GM06990 (cell line): Measurements from ENCODE around the gene MTERF4.

ENCODE experiments used
- DNase-seq: peaks from one replicate; pipeline ENCODE4 v3.0.0-alpha.2; 2011; ENCODE audit not compliant: insufficient read length; ENCODE audit errors: extremely low read depth
- H3K27me3 ChIP-seq: replicated peaks from 2 replicates; pipeline ENCODE4 v1.6.0; 2011; ENCODE audit warnings: low read length; ENCODE audit not compliant: control insufficient read depth, insufficient read depth
- H3K36me3 ChIP-seq: 2 replicates; pipeline ENCODE4 v1.5.1; 2011; ENCODE audit warnings: low read length; ENCODE audit not compliant: control insufficient read depth, insufficient read depth
- H3K4me3 ChIP-seq: replicated peaks from 2 replicates; pipeline ENCODE4 v1.5.1; 2011; ENCODE audit warnings: low read depth, mild to moderate bottlenecking, control low read depth, low read length
- TF ChIP-seq, protein P1 (sequence below): IDR thresholded peaks from 2 replicates; pipeline ENCODE4 v1.5.1; 2011; ENCODE audit warnings: low read length, control low read depth, mild to moderate bottlenecking, inconsistent platforms; ENCODE audit not compliant: insufficient read depth, poor library complexity, severe bottlenecking

MTERF4 gene

DNA sequence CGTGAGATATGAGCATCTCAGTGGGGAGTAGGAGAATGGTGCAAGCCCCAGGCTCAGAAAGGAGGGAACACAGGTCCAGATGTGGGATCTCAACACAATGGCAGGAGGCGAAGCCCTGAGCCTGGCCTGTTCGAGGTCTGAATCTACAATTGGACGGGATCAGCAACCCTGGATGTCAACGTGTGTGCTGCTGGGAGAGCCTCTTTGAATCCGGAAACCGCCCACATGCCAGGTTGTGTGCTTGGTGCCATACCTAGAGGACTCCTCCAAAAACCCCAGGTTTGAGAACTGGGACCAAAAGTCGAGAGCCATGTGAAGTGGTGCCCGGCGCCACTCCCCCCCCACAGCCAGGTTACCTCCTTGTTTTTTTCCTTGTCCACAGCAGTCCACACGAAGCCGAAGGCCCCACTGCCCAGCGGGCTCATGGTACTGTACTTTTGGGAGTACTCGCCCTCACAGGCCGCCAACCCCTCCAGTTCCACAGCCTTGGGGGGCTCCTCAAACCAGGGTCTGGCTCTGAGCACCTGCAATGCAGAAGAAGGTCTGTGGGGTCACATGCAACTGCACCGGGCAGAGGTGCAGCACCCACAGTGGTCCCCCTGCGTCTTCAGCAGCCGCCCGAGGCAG lies 20.4 kb upstream of the MTERF4 start:
- no peaks in the 10 kb centered on the region for H3K27me3 ChIP-seq
- H3K4me3 ChIP-seq = no peak overlapping the region
- TF ChIP-seq, protein P1, sequence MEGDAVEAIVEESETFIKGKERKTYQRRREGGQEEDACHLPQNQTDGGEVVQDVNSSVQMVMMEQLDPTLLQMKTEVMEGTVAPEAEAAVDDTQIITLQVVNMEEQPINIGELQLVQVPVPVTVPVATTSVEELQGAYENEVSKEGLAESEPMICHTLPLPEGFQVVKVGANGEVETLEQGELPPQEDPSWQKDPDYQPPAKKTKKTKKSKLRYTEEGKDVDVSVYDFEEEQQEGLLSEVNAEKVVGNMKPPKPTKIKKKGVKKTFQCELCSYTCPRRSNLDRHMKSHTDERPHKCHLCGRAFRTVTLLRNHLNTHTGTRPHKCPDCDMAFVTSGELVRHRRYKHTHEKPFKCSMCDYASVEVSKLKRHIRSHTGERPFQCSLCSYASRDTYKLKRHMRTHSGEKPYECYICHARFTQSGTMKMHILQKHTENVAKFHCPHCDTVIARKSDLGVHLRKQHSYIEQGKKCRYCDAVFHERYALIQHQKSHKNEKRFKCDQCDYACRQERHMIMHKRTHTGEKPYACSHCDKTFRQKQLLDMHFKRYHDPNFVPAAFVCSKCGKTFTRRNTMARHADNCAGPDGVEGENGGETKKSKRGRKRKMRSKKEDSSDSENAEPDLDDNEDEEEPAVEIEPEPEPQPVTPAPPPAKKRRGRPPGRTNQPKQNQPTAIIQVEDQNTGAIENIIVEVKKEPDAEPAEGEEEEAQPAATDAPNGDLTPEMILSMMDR = no peak
- H3K36me3 ChIP-seq = peaks cover 15% of the 10 kb centered on the region
- no peak for DNase-seq

DNA sequence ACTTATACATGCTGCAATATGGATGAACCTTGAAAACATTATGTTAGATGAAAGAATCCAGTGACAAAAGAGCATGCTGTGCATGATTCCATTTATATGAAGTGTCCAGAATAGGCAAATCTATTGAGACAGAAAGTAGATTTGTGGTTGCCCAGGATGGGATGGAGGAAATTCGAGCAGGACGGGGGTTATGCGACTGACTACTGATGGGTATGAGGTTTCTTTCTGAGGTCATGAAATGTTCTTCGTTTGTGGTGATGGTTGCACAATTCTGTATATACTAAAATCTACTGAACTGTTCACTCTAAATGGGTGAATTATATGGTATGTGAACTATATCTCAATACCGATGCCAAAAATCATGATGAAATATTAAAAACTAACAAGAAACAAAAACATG lies 18.9 kb upstream of the MTERF4 start:
- no peak for DNase-seq
- Histone ChIP-seq H3K4me3 (no peak overlapping the region), H3K36me3 (peaks cover 11% of the 10 kb centered on the region), H3K27me3 (no peaks in the 10 kb centered on the region)
- TF ChIP-seq, protein P1 = no peak

DNA sequence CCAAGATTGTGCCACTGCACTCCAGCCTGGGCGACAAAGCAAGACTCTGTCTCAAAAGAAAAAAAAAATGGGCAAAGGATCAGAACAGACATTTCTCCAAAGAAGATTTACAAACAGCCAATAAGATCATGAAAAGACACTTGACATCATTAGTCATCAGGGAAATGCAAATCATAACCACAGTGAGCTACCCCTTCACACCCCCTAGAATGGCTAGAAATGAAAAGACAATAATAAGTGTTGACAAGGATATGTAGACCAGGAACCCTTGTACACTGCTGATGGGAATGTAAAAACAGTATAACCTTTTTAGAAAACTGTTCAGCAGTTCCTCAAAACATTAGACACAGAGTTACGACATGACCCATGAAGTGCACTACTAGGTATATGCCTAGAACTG lies 18.4 kb upstream of the MTERF4 start:
- TF ChIP-seq, protein P1 = no peak
- no peak for DNase-seq
- Histone ChIP-seq H3K4me3 (no peak overlapping the region), H3K27me3 (no peaks in the 10 kb centered on the region), H3K36me3 (peaks cover 14% of the 10 kb centered on the region)

DNA sequence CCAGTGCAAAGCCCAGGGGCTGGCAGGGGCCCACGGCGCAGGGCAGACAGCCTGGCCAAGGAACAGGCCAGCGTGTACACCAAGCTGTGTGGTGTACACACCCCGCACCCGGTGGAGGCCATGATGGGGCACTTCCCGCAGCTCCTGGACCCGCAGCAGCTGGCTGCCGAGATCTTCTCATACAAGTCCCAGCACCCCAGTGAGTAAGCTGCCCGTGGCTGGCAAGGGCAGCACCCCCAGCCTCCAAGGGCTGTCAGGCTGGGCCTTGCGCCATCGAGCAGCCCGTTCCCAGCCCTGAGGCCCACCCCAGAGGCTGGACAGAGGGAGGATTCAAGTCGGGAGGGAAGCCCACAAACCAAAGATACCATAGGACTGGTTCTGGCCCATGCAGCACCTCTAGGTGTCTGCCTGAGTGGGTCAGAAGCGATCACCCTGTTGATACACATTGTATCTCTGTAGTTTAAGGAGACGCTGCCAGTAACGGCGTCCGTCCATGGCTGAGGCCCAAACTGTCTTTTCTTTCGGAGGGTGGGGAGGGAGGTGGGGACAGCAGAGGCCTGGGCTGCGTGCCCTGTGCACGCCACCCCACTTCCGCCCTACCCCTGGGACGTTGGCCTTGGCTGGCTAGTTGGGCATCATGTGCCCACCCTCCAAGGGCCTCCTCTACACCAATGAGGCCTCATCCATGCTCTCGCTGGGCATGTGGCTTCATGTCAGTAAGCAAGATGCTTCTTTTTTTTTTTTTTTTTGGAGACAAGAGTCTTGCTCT lies 16.8 kb upstream of the MTERF4 start:
- TF ChIP-seq, protein P1 = no peak
- no peak overlapping the region for H3K4me3 ChIP-seq
- no peak for DNase-seq
- peaks cover 17% of the 10 kb centered on the region for H3K36me3 ChIP-seq
- H3K27me3 ChIP-seq = no peaks in the 10 kb centered on the region

DNA sequence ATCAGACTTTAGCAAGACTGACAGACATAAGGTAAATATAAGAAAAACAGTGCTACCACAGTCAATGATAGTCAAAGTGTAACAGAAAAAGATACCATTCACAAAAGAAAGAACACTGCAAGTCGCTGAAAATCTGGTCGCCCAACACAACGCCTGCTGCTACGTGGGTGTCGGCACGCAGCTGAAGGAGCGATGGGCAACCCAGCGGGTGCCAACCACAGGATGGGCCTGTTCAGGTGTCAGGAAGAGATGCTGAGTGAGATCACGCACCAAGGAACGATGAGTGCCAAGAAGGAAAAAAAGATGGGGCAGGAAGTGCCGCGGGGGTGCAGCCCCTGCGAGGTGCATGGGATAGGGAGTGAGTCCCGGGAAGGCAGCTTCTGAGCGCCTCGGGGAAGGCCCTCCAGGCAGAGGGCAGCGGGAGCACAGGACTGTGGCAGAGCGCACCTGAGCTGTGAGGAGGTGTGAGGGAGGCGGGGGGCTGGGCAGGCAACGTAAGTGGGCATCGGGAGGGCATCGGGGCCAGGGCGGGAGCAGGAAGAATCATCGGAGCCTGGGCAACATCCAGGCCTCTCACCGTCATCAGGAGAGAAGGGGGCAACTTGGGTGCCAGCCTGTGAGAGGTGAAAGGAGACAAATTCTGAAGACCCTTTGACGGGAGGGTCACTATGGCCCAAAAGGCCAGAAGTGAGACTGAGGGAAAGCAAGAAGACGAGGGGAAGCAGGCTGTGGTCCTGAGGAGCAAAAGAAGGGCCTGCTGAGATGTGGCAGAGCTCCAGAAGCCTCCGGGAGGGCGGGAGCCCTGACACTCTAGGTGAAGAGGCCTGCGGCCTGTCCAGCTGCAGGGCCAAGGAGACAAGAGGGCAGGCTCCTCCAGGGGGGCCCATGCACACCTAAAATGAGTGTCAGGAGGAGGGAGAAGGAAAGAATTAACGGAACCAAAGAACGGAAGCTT lies 14.8 kb upstream of the MTERF4 start:
- no peak for DNase-seq
- Histone ChIP-seq H3K36me3 (peaks cover 11% of the 10 kb centered on the region), H3K4me3 (no peak overlapping the region), H3K27me3 (no peaks in the 10 kb centered on the region)
- TF ChIP-seq, protein P1 = no peak
